GM21447 (cell line): ENCODE measurements around the gene SPEF1.

Experiments
- ATAC-seq: cut with Tn5 transposase; IDR thresholded peaks from one replicate; pipeline ENCODE4 v1.9.1; 2021; ENCODE audit not compliant: unreplicated experiment

Gene SPEF1

DNA sequence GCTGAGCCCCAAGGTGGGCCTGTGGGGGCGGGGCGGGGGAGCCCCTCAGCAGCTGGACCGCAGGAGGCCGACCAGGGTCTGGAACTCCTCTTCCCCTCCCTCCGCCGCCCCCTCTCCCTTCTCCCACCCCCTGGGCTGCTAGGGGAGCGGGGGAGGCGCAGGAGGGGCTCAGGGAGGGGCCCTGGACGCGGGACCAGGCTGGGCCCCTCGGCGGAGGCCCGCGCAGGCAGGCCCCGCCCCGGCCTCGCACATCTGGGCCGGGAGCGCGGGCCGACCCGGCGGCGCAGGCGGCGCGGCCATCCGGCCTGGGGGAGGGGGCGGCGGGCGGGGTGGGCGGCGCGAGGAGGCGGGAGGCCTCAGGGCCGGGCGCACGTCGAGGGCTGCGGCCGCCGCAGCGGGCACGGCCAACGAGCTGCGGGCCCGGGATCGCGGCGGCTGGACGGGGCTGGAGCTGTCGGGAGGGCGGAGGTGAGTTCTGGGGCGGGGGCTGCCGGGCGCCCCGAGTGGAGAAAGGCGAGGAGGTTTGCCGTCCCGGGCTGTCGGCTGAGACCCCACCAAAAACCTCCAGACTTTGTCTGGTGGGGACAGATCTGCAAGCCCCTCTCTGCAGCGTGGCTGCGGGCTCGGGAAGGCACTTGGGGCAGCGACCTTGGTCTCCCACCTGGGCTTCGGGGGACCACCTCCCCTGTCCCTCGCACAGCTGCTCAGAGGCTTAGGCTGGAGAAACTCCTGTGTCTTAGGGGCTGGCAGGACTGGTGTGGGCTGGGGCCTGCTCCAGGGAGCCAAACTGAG, 48.7 kb downstream of the SPEF1 start, which contains the start of gene HSPA12B:
HSPA12B (plus strand) TSS at position 359 of the 792 bp plus-strand sequence. CDS start 5,990 bp downstream, outside the sequence.
- ATAC-seq = no peak

DNA sequence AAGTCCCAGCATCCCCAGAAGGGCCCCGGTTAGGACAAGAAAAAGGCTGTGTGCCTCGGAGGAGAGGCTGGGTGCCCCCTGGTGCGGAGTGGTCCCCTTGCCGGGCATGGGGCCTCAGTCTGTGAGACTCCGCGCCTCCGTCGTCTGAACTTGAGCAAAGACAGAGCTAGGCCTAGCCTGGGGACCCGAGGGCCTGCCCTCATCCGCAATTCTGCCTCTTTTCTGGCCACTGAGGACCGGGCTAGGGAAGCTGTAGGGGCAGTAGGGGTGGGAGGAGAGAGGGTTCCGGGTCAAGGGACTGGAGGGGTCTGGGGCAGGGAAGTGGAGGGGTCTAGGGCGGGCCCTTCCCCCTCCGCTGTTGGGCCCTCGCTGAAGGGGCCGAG, 49.3 kb downstream of the SPEF1 start:
- no peak for ATAC-seq

DNA sequence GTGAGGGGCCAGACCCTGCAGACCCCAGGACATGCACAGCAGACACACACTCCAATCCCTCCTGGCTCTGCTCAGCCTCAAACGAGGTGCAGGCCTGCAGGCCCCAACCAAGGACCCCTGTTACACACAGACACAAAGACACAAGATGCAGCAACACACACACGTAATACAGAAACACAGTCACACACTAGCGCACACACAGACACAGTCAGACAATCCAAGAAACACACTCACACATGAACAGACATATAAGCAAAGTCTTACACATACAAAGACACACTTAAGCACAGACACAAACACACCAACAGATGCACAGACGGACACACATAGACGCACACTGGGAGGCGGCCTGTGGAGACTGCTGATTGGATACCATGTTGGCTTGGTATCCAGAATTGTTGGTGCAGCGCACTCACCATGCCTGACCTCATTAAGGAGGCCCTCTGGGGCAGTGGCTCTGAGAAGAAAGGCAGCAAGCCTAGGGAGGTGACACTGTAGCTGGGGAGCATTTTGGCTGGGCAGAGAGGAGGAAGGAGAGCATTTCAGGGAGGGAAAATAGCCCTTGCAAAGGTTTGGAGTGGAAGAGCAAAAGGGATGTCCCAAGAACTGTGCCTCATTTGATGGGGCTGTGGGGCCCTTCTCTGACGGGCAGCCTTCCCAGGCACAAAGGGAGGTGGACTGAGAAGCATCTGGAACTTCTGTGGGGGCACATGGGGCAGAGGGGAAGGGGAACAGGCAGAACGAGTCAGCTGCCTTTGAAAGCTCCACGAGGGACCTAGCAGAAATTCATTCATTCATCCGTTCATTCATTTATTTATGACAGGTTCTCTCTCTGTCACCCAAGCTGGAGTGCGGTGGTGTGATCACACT, 50.2 kb downstream of the SPEF1 start:
- no peak for ATAC-seq

DNA sequence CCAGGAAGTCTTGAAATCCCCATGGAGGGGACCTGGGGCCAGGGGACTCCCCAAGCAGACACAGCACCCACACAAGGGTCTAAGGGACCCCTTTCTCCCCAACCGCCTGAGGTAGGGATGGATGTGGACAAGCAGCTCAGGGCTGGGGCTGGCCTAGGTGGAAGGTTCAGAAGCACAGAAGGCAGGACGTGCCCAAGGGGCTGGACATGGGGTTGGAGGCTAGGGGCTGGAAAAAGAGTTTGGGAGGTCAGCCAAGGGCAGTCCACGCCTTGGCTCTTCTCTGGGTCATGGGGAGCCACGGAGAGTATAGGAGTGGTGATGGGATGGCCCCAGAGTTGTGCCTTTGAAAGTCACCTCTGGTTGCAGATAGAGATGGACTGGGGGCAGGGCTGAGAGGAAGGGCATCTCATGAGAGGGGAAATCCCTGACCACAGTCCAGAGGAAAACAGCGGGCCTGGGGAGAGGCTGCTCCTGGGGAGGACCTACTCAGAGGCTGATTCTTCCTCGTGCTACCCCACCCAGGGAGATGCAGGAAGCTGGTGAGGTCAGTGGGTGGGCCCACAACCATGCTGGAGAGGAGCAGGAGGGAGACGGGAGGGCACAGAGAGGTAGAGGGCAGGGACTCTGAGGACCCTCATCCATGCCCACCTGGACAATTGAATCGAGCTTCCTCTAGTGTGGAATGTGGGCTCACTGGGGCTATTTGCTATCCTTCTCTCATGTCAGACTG, 51.3 kb downstream of the SPEF1 start:
- no peak for ATAC-seq

GRCh38 chr20:3729378-3729777, 51.9 kb downstream of the SPEF1 start:
- no peak for ATAC-seq

GRCh38 chr20:3728876-3729275, 52.4 kb downstream of the SPEF1 start:
- no peak for ATAC-seq

DNA sequence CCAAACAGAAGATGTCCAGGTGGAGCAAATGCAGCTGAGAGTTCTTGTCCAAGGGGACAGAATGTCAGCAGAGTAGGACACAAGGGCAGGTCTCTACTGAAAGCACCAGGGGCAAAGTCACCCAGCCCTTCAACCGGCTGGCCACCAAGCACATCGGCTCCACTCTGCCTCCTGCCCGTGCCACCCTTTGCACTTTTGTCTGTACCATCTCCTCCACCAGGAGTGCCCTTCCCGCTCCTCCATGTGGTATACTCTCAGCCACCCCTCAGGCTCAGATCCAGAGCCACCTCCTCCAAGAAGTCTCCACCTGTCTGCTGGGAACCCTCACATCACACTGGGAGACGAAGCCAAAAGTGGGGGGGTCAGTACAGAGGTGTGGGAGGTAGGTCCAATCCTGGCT, 52.9 kb downstream of the SPEF1 start:
- no peak for ATAC-seq
